ENCODE data around the gene SAAL1. TPM values are rescaled to one million over a fixed set of nuclear protein-coding genes. Genes with fewer than 3 reads are reported as not detected.

Gene SAAL1
- total RNA-seq, 1 experiment from 2014 or later = 43.5 TPM

DNA sequence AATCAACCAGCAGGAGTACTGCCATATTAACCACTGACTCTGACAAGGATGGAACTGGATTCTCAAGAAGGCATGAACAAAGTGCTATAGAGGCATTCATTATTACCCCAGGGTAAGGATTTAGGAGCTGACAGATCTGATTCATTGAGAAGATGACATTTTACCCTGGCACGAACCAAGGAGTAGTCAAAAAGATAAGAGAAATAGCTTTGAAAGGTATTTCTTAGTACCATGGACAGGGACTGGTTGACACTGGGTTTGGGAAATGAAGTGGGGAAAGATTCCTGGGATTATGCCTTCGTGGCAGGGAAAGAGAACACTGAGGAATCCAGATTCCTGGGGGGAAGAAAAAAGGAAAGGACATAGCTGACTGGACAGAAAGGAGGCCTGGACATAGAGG, 5.1 kb upstream of the SAAL1 start:
- Mint-ChIP-seq H3K36me3 (ENCODE audit: insufficient read depth in 1 of 3, low read depth in 3 of 3) (no peaks in the 10 kb centered on the region), H3K4me3 (no peak overlapping the region), H3K27me3 (ENCODE audit: low read depth) (peaks cover 45% of the 10 kb centered on the region), H3K4me1 (peaks cover 2 to 8% of the 10 kb centered on the region in 2 experiments; a peak in 3 of 4 replicates), H3K27ac (no peak overlapping the region), H3K9me3 (no peaks in the 10 kb centered on the region)
- Histone ChIP-seq H4K8ac (replicated peaks; ENCODE audit: insufficient read length, low read depth, low read length) (no peak overlapping the region), H2BK20ac (ENCODE audit: low read depth, low read length, poor library complexity, severe bottlenecking) (no peak overlapping the region), H2BK5ac (ENCODE audit: insufficient read length, low read length) (no peak overlapping the region), H2AFZ (ENCODE audit: low read length) (no peak overlapping the region), H3K79me1 (ENCODE audit: insufficient read depth, low read depth, low read length, poor library complexity, severe bottlenecking) (no peaks in the 10 kb centered on the region), H3K4me1 (ENCODE audit: insufficient read depth, low read length) (no peaks in the 10 kb centered on the region), H3K18ac (ENCODE audit: insufficient read length, low read depth, low read length) (no peak overlapping the region), H3K23ac (ENCODE audit: insufficient read length, low read depth, low read length) (no peak overlapping the region), H2BK12ac (ENCODE audit: insufficient read length, low read depth, low read length) (no peak overlapping the region), H3K27me3 (ENCODE audit: insufficient read depth, low read length) (no peaks in the 10 kb centered on the region), H2BK15ac (ENCODE audit: low read depth, low read length) (no peak overlapping the region), H2BK120ac (ENCODE audit: low read depth, low read length, poor library complexity, severe bottlenecking) (no peak overlapping the region), H3K23me2 (ENCODE audit: insufficient read length, low read depth, low read length, poor library complexity, severe bottlenecking) (no peaks in the 10 kb centered on the region), H3T11ph (ENCODE audit: low read length) (no peak overlapping the region), H3K14ac (ENCODE audit: insufficient read depth, low read length) (no peak overlapping the region), H4K91ac (ENCODE audit: insufficient read length, low read depth, low read length) (no peak overlapping the region), H2AK5ac (ENCODE audit: insufficient read length, low read length) (no peak overlapping the region), H4K20me1 (ENCODE audit: control insufficient read depth, insufficient read depth, insufficient read length) (no peaks in the 10 kb centered on the region), H3K79me2 (ENCODE audit: insufficient read depth, low read length) (no peaks in the 10 kb centered on the region), H3K27ac (ENCODE audit: insufficient read length, low read depth, low read length) (no peak overlapping the region), H3K4ac (ENCODE audit: low read depth, low read length) (no peak overlapping the region), H3K9me3 (ENCODE audit: control insufficient read depth, low read depth, low read length) (no peaks in the 10 kb centered on the region), H3K4me2 (ENCODE audit: insufficient read depth, insufficient read length, low read length) (no peak overlapping the region), H4K5ac (ENCODE audit: insufficient read length, low read depth, low read length) (no peak overlapping the region), H3K56ac (ENCODE audit: insufficient read length, low read depth, low read length) (no peak overlapping the region), H3K9ac (ENCODE audit: extremely low read depth, insufficient read length, low read length) (no peak overlapping the region)
- WGBS (ENCODE audit: extremely low coverage, insufficient read length, low lambda C conversion rate) = no CpG with 5 or more reads among the region's 2 CpGs
- DNase-seq = no peak
- TF ChIP-seq, protein P1, sequence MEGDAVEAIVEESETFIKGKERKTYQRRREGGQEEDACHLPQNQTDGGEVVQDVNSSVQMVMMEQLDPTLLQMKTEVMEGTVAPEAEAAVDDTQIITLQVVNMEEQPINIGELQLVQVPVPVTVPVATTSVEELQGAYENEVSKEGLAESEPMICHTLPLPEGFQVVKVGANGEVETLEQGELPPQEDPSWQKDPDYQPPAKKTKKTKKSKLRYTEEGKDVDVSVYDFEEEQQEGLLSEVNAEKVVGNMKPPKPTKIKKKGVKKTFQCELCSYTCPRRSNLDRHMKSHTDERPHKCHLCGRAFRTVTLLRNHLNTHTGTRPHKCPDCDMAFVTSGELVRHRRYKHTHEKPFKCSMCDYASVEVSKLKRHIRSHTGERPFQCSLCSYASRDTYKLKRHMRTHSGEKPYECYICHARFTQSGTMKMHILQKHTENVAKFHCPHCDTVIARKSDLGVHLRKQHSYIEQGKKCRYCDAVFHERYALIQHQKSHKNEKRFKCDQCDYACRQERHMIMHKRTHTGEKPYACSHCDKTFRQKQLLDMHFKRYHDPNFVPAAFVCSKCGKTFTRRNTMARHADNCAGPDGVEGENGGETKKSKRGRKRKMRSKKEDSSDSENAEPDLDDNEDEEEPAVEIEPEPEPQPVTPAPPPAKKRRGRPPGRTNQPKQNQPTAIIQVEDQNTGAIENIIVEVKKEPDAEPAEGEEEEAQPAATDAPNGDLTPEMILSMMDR (conservative IDR thresholded peaks at IDR 0.05) = no peak

Measured in H9 (cell line).